ENCODE data around the gene UBAC2. TPM values are rescaled to one million over a fixed set of nuclear protein-coding genes. Genes with fewer than 3 reads are reported as not detected.

Gene UBAC2
- total RNA-seq, 4 donors from 2014 or later: 43.5 to 59.6 (median 52.0) TPM

GRCh38 chr13:99218969-99219368, 18.3 kb downstream of the UBAC2 start:
- H3K4me3 ChIP-seq: no peak overlapping the region
- whole genome bisulfite sequencing, 2 donors: 84 to 97% methylated on average over 2 of the region's 2 CpGs
- H3K36me3 ChIP-seq: peaks cover 0 to 5% (median 3%) of the 10 kb centered on the region in 3 donors
- no peaks in the 10 kb centered on the region for H3K9me3 ChIP-seq
- TF ChIP-seq EP300 (IDR thresholded peaks at IDR 0.05) (no peak), POLR2A (IDR thresholded peaks at IDR 0.05) (no peak), CTCF (IDR thresholded peaks at IDR 0.05) (no peak)
- H3K4me1 ChIP-seq: peaks cover 0 to 35% (median 19%) of the 10 kb centered on the region in 4 donors
- no peaks in the 10 kb centered on the region for H3K27me3 ChIP-seq
- no peak for DNase-seq (ENCODE audit: low spot score in 2 of 2)
- H3K27ac ChIP-seq: no peak overlapping the region

- 81 to 83% methylated on average over 6 of the region's 6 CpGs for WGBS, 2 donors
Measured at GRCh38 chr13:99220199-99220935, 19.7 kb downstream of the UBAC2 start.

GRCh38 chr13:99221567-99222239, 21.0 kb downstream of the UBAC2 start:
- TF ChIP-seq POLR2A (IDR thresholded peaks at IDR 0.05) (no peak), EP300 (IDR thresholded peaks at IDR 0.05) (no peak), CTCF (IDR thresholded peaks at IDR 0.05) (no peak)
- 93 to 95% methylated on average over 8 of the region's 8 CpGs for WGBS, 2 donors
- Histone ChIP-seq H3K27me3 (no peaks in the 10 kb centered on the region), H3K9me3 (no peaks in the 10 kb centered on the region), H3K4me1 (peaks cover 0 to 33% (median 9%) of the 10 kb centered on the region in 4 donors), H3K27ac (no peak overlapping the region), H3K4me3 (no peak overlapping the region), H3K36me3 (peaks cover 0 to 5% (median 0%) of the 10 kb centered on the region in 3 donors)
- DNase-seq (ENCODE audit: low spot score in 2 of 2): no peak

More at GRCh38 chr13:99220199-99220935, 19.7 kb downstream of the UBAC2 start:
- Histone ChIP-seq H3K27ac (no peak overlapping the region), H3K4me1 (peaks cover 0 to 33% (median 9%) of the 10 kb centered on the region in 4 donors), H3K36me3 (peaks cover 0 to 5% (median 3%) of the 10 kb centered on the region in 3 donors), H3K27me3 (no peaks in the 10 kb centered on the region), H3K9me3 (no peaks in the 10 kb centered on the region), H3K4me3 (no peak overlapping the region)
- DNase-seq (ENCODE audit: low spot score in 2 of 2): no peak
- TF ChIP-seq CTCF (IDR thresholded peaks at IDR 0.05) (no peak), POLR2A (IDR thresholded peaks at IDR 0.05) (no peak), EP300 (IDR thresholded peaks at IDR 0.05) (no peak)

GRCh38 chr13:99223587-99223986, 22.9 kb downstream of the UBAC2 start:
- peaks cover 0 to 5% (median 0%) of the 10 kb centered on the region in 3 donors for H3K36me3 ChIP-seq
- H3K4me1 ChIP-seq: peaks cover 0 to 31% (median 9%) of the 10 kb centered on the region in 4 donors
- TF ChIP-seq POLR2A (IDR thresholded peaks at IDR 0.05) (no peak), EP300 (IDR thresholded peaks at IDR 0.05) (no peak), CTCF (IDR thresholded peaks at IDR 0.05) (no peak)
- no peaks in the 10 kb centered on the region for H3K9me3 ChIP-seq
- DNase-seq (ENCODE audit: low spot score in 2 of 2): no peak
- H3K27ac ChIP-seq: no peak overlapping the region
- H3K4me3 ChIP-seq: no peak overlapping the region
- H3K27me3 ChIP-seq: no peaks in the 10 kb centered on the region
- WGBS, 2 donors: 62 to 74% methylated on average over 1 of the region's 1 CpG

GRCh38 chr13:99224021-99224420, 23.4 kb downstream of the UBAC2 start:
- no peak overlapping the region for H3K27ac ChIP-seq
- H3K9me3 ChIP-seq: no peaks in the 10 kb centered on the region
- TF ChIP-seq EP300 (IDR thresholded peaks at IDR 0.05) (no peak), CTCF (IDR thresholded peaks at IDR 0.05) (no peak), POLR2A (IDR thresholded peaks at IDR 0.05) (no peak)
- WGBS, 2 donors: 53 to 55% methylated on average over 2 of the region's 2 CpGs
- H3K4me3 ChIP-seq: no peak overlapping the region
- H3K4me1 ChIP-seq: peaks cover 0 to 31% (median 12%) of the 10 kb centered on the region in 4 donors
- peaks cover 0 to 5% (median 0%) of the 10 kb centered on the region in 3 donors for H3K36me3 ChIP-seq
- no peak for DNase-seq (ENCODE audit: low spot score in 2 of 2)
- H3K27me3 ChIP-seq: no peaks in the 10 kb centered on the region

All from tibial nerve (tissue), 4 donors.